Glomerular visceral epithelial cell (primary cell): ENCODE data around the gene MYOZ3.

Experiments used
- DNase-seq: peaks from one replicate; pipeline ENCODE4 v3.0.0-alpha.2; 2016; ENCODE audit errors: extremely low spot score

Gene MYOZ3

DNA sequence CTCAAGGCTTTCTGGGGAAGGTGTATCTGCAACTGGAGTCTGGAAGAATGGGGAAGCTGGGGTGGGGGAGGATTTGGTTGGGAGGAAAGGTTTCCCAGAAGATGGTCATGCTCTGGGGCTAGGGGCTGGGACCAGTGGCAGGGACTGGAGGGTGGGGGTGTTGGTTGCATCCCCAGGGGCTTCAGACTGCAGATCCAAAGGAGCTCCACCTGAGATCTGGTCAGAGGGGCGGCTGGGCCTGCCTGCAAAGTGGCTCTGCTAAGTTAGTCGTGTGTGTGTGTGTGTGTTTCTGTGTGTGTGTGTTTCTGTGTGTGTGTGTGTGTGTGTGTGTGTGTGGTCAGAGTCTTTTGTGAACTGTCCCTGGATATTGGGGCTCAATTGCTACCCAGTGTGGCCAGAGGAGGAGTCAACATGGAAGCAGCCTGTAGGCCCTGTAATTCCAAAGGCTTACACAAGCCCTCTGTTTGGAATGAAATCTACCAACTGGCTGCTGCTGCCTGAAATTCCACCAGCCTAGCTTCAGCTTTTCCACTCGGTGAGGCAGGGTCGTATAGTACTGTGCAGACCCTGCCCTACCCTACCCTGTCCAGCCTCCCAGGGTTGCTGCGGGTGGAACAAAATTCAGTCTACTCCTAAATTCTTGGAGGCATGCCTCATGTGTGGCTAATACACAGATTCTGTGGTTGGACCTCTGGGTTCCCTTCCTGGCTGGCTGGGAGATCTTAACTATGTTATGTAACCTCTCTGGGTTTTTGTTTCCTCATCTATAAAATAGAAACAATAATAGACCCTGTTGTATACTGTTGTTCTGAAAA is 33.1 kb upstream of the MYOZ3 start:
- DNase-seq, result peak; percentile 45

DNA sequence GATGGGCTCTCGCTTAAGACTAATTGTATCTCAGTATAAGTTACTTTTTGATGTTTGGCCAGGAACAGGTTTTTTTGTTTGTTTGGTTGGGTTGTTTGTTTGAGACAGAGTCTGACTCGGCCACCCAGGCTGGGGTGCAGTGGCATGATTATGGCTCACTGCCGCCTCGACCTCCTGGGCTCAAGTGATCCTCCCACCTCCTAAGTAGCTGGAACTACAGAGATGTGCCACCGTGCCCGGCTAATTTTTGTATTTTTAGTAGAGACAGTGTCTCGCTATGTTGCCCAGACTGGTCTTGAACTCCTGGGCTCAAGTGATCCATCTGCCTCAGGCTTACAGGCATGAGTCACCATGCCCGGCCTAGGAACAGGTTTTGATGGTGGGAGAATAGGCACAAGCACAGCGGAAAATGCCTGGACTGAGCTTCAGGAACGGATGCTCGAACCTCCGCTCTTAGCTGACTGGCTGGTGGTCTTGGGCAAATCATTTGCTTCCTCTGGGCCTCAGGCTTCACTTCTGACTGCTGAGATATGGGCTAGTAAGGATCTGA is 32.0 kb upstream of the MYOZ3 start:
- DNase-seq, result no peak

GRCh38 chr5:150630016-150630415 is 31.0 kb upstream of the MYOZ3 start:
- DNase-seq, result no peak

- DNase-seq, result no peak
Observed at GRCh38 chr5:150630461-150631325, 30.4 kb upstream of the MYOZ3 start.

- no peak for DNase-seq
Observed at GRCh38 chr5:150631326-150631701, 29.7 kb upstream of the MYOZ3 start.

GRCh38 chr5:150632305-150633160 is 28.5 kb upstream of the MYOZ3 start:
- no peak for DNase-seq

GRCh38 chr5:150633429-150633828 is 27.6 kb upstream of the MYOZ3 start:
- DNase-seq, result no peak

DNA sequence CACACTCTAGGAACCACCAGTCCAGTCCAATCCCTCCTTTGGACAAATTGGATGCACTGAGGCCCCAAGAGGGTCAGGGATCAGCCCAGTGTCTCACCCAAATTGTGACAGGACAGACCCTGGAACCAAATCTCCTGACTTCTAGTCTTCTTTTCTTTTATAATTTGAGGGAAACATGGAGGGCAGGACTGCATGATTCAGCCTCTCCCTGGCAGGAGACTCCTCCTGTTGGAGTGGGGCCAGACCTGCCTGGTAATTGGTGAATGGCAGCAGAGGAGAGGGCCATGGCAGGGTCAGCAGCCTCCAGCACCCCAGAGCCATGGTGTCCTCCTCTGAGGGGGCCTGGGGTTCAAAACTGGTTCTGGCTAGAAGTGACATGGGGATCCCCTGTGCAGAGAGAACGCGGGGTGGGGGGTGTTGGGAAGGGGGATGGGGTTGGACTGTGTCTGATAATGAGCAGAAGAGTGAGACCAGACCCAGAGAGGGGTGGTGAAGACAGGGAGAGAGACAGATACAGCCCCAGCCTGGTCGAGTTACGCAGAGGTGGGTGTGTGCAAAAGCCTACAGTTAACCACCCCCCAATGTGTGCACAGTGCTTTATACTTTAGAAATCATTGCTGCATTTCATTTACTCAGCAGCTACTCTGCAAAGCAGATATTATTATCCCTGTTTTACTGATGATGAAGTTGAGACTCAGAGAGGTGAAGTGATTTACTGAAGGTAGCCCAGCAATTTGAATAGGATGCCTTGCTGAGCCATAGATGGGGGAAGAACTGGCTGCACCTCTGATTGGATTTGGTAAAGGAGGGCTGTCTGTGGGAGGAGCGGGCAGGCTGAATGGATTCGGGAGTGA is 24.4 kb upstream of the MYOZ3 start:
- peak; percentile 78 for DNase-seq

DNA sequence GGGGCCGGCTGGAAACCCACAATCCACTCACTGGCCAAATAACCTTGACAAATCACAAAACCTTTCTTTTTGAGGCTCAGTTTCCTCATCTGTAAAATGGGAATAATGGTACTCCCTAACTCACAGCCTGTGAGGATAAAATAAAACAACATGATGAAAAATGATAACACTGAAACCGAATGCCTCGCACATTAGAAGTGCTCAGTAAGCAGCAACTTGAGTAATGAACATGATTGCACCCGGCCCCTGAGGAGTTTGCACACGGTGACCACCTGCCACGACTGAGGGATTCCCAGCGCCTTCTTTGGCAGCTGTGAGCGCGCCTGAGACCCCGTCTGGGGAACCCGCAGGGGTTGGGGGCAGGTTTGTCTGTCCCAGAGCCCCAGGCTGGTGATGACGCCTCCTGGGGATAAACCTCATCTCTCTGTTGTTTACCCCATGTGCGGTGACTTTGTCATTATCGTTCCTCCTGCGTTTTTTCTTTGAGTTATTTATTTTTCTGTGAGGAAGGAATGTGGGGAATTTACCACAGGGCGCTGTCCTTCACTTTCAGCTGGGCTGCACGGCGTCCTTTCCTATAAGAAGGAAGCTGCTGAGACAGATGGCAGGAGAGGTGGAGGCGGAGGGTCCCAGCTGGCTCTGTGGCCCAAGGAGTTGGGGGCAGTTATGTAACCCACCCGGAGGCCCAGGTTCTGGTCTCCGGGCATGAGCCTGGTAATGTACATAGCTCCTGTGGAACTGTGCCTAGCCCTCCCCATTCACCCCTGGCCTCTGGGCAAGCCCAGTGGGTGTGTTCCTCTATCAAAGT is 23.6 kb upstream of the MYOZ3 start:
- DNase-seq, result peak; percentile 91

DNA sequence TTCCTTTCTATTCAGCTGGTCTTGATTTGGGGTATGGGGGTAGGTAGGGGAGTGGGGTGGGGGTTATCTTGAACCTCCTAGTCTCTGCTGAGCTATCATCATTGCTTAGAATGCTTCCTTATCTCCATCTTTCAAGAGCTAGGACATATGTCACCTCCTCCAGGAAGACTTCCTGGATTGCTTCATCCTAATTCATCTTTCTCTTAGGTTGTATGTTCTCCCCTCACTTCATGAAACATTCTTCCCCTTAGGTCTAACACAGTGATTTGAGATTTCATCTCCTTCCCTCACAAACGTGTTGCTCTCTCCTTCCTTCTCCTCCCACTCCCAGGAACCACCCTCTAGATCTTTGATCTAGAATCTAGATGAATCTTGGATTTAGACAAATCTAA is 23.0 kb upstream of the MYOZ3 start:
- no peak for DNase-seq

DNA sequence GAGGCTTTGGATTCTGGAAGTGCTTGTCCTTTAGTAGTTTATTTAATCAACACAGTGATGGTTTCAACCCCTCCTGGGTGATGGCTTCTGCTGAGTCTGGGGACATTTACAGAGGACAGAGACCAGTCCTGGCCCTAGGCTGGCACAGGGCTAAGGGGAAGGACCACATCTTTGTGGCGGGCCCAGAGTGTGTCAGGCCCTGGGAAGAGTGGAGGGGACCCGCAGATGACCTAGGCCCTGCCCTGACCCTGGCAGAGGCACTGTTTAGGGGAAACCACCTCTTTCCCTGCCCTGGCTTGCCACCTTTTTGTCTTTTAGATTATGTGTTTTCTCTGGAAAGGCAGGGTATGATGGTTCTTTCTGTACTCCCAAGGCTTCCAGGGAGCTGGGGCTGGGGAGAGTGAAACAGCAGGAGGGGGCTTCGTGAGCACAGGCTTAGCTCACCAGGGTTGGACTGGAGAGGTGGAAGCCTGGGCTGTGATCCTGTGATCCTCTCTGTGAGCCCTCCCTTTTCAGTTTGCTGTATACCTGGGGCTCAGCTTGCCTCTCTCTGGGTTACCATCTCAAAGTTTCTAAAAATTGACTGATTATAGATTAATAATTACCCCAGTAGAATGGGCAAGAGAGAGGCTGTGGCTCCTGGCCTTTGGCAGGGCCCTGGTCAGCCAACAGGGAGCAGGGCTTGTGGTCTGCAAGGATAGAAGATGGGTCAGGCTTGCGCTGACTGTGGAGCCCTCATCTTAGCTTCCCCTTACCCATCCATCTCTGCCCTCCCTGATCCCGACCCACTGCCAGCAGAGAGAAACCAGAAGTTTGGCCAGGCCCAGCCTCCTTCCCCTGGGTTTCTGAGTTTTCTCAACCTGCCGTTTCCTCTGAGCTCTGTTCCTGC is 22.3 kb upstream of the MYOZ3 start:
- DNase-seq, result peak; percentile 50

GRCh38 chr5:150639377-150639692 is 21.7 kb upstream of the MYOZ3 start:
- peak; percentile 50 for DNase-seq

- no peak for DNase-seq
Observed at GRCh38 chr5:150639751-150640150, 21.3 kb upstream of the MYOZ3 start.

- DNase-seq, result peak; percentile 96
Observed at GRCh38 chr5:150640311-150641005, 20.6 kb upstream of the MYOZ3 start, which contains the start of gene SYNPO. SYNPO (plus strand) TSS chr5:150640660; CDS start chr5:150648276, 7,616 bp downstream.

GRCh38 chr5:150641006-150641570 is 20.0 kb upstream of the MYOZ3 start:
- DNase-seq, result peak; percentile 73

DNA sequence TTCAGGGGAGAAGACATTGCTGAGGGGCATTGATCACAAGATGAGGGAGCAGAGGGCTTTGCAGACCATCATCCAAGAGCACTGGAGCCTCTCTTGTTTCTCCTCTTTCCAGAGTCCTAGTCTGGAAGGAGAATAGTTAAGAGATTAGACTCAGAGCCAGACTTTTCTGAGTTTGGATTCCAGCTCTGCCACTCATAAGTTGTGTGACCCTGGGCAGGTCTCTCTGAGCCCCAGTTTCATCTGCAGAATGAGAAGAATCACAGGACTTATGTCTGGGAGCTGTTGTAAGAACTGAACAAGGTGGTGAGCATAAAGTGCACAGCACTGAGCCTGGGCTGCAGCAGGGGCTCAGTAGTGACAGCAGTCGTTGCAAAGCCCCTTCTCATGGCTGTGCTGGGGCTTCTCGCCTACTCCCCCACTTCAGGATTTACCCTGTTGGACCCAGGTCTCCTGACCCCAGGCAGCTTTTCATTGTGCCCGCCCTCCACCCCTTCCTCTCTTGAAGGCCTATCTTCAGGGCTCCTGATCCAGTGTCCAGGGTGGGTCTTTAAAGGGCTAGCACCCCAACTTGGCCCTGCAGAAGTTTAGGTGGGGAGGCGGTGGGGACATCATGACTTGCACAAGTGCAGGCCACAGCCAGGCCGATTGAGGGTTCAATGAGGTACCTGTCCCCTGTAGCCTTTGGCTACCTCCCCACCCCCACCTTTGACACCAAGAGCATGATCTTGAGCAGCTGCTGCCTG is 19.1 kb upstream of the MYOZ3 start:
- no peak for DNase-seq

DNA sequence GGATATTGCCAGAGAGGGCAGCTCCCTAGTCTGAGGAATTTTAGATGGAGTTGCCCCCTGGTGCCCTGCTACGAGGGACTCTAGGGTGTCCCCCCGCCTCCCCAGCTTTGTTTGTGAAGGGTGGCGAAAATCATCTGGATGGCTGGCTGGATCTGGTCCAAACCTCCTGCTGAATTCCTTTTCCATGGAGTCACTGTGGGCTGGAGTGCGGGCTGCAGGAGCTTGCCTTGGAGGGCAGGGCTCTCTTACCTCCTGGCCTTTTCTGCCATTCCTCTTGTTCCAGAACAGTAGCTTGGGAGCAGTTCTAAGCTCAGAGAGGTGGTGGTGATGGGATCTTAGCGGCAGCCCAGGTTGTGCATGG is 18.5 kb upstream of the MYOZ3 start:
- DNase-seq, result peak; percentile 99
